Fibroblast of pulmonary artery (primary cell): ENCODE measurements around the gene CD164L2.

Experiments
- DNase-seq: peaks from one replicate; pipeline ENCODE4 v3.0.0-alpha.2; 2010; ENCODE audit warnings: low read depth
- H3K4me3 ChIP-seq: replicated peaks from 2 replicates; pipeline ENCODE4 v1.5.1; 2011; ENCODE audit warnings: low read depth, mild to moderate bottlenecking, control low read depth, low read length, moderate library complexity
- CTCF ChIP-seq: IDR thresholded peaks from 2 replicates; pipeline ENCODE4 v1.5.1; 2011; ENCODE audit warnings: mild to moderate bottlenecking, control low read depth, low read length, inconsistent platforms; ENCODE audit errors: missing control alignments

The CD164L2 gene

GRCh38 chr1:27350663-27351540, 32.2 kb downstream of the CD164L2 start:
- H3K4me3 ChIP-seq, result no peak overlapping the region

DNA sequence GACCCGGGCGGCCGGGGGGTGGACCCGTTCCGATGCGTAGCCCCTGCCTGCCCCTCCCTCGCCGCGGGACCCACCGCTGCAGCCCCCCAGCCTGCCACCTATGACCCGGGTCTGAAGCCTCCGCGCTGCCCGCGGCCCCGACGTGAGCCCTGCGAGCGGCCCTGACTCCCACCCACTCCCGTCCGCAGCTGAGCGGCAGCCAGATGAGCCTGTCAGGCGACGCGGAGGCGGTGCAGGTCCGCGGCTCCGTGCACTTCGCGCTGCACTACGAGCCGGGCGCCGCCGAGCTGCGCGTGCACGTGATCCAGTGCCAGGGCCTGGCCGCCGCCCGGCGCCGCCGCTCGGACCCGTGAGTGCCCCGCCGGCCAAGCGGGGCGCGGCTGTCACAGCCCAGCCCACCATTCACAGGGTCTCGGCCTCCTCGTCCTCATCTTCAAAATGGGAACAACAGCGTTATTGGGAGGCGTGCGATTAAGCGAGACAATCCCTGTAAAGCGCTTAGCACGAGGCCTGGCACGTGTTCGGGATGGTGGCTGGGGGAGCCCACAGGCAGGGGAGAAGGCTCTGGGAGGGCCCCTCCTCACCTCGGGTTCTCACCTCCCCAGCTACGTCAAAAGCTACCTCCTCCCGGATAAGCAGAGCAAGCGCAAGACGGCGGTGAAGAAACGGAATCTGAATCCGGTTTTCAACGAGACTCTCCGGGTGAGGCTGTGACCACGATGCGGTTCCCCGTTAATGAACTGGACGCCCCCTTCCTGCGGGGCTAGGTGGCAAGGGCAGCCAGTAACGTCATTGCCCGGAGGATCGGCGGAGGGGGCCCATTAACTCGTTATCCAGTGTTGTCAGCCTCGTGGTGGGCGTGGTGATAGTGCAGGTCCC, 33.1 kb downstream of the CD164L2 start:
- TF ChIP-seq CTCF, result no peak
- DNase-seq, result peak; percentile 76
- peak overlapping the region; percentile 43 for H3K4me3 ChIP-seq

More at GRCh38 chr1:27350663-27351540, 32.2 kb downstream of the CD164L2 start:
- no peak for DNase-seq
- TF ChIP-seq CTCF, result no peak

GRCh38 chr1:27348861-27349783, 34.0 kb downstream of the CD164L2 start:
- peak overlapping the region; percentile 43 for H3K4me3 ChIP-seq
- no peak for TF ChIP-seq CTCF
- no peak for DNase-seq

DNA sequence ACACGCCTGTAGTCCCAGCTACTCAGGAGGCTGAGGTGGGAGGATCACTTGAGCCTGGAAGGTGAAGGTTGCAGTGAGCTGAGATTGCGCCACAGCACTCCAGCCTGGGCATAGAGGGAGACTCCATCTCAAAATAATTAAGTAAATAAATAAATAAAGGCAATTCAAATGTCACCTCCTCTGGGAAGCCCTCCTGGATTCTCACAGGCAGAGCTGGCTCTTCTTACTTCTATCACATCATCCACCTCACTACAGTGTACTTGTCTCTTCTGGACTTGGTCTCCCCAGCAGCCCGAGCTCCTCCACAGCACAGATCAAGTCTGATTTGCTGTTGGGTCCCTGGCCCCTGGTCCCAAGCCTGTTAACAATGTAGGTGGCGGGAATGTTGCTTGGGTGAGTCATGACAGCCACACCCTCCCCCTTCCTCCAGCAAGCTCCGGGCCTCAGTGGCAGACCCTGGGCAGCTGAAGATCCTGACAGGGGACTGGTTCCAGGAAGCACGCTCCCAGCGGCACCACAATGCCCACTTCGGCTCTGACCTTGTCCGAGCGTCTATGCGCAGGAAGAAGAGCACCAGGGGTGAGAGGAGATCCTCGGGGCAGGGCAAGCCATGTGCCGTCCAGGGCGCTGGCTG, 36.0 kb downstream of the CD164L2 start:
- TF ChIP-seq CTCF, result no peak
- H3K4me3 ChIP-seq, result no peak overlapping the region
- no peak for DNase-seq

GRCh38 chr1:27346357-27346756, 36.8 kb downstream of the CD164L2 start:
- no peak for TF ChIP-seq CTCF
- no peak for DNase-seq
- no peak overlapping the region for H3K4me3 ChIP-seq

DNA sequence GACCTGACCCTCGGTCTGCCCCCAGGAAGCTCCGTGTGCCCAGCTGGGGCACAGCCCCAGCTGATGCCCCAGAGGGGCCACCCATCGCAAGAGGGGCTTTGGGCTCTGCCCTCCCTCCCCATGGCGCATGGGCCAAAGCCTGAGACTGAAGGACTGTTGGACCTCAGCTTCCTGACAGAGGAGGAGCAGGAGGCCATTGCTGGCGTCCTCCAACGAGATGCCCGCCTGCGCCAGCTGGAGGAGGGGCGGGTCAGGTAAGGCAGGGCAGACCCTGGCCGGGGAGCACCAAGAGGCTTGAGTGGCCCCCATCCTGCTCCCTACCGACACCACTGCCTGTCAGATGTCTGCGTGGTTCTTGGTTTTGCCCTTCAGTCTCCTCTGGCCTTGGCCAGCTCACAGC, 37.9 kb downstream of the CD164L2 start:
- H3K4me3 ChIP-seq, result no peak overlapping the region
- no peak for DNase-seq
- TF ChIP-seq CTCF, result no peak
